Prostate gland (tissue), 2 donors: Measurements from ENCODE around the gene PPFIBP2.

ENCODE experiments used
- POLR2A ChIP-seq: fragments of 450-650 bp; IDR thresholded peaks from one replicate; pipeline ENCODE4 v1.6.1; 2016; ENCODE audit warnings: antibody characterized with exemption, mild to moderate bottlenecking
- POLR2AphosphoS5 ChIP-seq: sonication (generic); formaldehyde crosslinking; IDR thresholded peaks from one replicate; pipeline ENCODE4 v1.6.1; 2017; ENCODE audit warnings: antibody characterized with exemption
- TF ChIP-seq, protein P1 (sequence below), 4 experiments: fragments of 200-600 bp in 2 of 4; fragments of 450-650 bp in 2 of 4; sonication (generic) in 2 of 4; IDR thresholded peaks; 1 replicate in 3 of 4; 2 replicates in 1 of 4; pipeline ENCODE4 v1.5.1; 2016 to 2019; ENCODE audit warnings: antibody characterized with exemption in 4 of 4, mild to moderate bottlenecking in 2 of 4, moderate library complexity in 2 of 4

GRCh38 chr11:7524462-7525235, 10.8 kb downstream of the PPFIBP2 start:
- no peak for TF ChIP-seq POLR2AphosphoS5
- TF ChIP-seq, protein P1, sequence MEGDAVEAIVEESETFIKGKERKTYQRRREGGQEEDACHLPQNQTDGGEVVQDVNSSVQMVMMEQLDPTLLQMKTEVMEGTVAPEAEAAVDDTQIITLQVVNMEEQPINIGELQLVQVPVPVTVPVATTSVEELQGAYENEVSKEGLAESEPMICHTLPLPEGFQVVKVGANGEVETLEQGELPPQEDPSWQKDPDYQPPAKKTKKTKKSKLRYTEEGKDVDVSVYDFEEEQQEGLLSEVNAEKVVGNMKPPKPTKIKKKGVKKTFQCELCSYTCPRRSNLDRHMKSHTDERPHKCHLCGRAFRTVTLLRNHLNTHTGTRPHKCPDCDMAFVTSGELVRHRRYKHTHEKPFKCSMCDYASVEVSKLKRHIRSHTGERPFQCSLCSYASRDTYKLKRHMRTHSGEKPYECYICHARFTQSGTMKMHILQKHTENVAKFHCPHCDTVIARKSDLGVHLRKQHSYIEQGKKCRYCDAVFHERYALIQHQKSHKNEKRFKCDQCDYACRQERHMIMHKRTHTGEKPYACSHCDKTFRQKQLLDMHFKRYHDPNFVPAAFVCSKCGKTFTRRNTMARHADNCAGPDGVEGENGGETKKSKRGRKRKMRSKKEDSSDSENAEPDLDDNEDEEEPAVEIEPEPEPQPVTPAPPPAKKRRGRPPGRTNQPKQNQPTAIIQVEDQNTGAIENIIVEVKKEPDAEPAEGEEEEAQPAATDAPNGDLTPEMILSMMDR (IDR thresholded peaks at IDR 0.05) = no peak
- no peak for TF ChIP-seq POLR2A
